Hematopoietic multipotent progenitor cell treated with erythropoietin and hydrocortisone succinate and interleukin-3 and kit ligand, for 8 days (in vitro differentiated cells): ENCODE results near the gene TRIM71.
"Not testable (repeated sequence)": the region's sequence is repeated elsewhere in the genome, so short reads cannot be mapped to it uniquely, and the experiment has no call there.

Experiments
- DNase-seq: peaks from one replicate; pipeline ENCODE4 v3.0.0-alpha.2; 2015

Gene TRIM71

GRCh38 chr3:32844322-32844654 is 26.5 kb downstream of the TRIM71 start:
- no peak for DNase-seq

GRCh38 chr3:32844914-32845313 is 27.1 kb downstream of the TRIM71 start:
- no peak for DNase-seq

GRCh38 chr3:32845546-32845945 is 27.7 kb downstream of the TRIM71 start:
- DNase-seq: not testable (repeated sequence)

GRCh38 chr3:32847045-32847444 is 29.2 kb downstream of the TRIM71 start:
- not testable (repeated sequence) for DNase-seq

GRCh38 chr3:32847528-32847927 is 29.7 kb downstream of the TRIM71 start:
- peak; percentile 42 for DNase-seq

GRCh38 chr3:32848215-32848614 is 30.4 kb downstream of the TRIM71 start:
- peak; percentile 92 for DNase-seq

- no peak for DNase-seq
Observed at GRCh38 chr3:32849046-32849445, 31.2 kb downstream of the TRIM71 start.

GRCh38 chr3:32850226-32850625 is 32.4 kb downstream of the TRIM71 start:
- no peak for DNase-seq

- DNase-seq: no peak
Observed at GRCh38 chr3:32850636-32851035, 32.8 kb downstream of the TRIM71 start.

GRCh38 chr3:32852146-32852545 is 34.3 kb downstream of the TRIM71 start:
- no peak for DNase-seq

- no peak for DNase-seq
Observed at GRCh38 chr3:32855350-32855953, 37.7 kb downstream of the TRIM71 start.

GRCh38 chr3:32856355-32856889 is 38.6 kb downstream of the TRIM71 start:
- no peak for DNase-seq

GRCh38 chr3:32856901-32857507 is 39.2 kb downstream of the TRIM71 start:
- no peak for DNase-seq

GRCh38 chr3:32857921-32858320 is 40.1 kb downstream of the TRIM71 start:
- DNase-seq: no peak

- DNase-seq: no peak
Observed at GRCh38 chr3:32859604-32860237, 41.9 kb downstream of the TRIM71 start.

GRCh38 chr3:32860499-32860898 is 42.7 kb downstream of the TRIM71 start:
- DNase-seq: no peak

GRCh38 chr3:32861681-32862080 is 43.9 kb downstream of the TRIM71 start:
- no peak for DNase-seq

GRCh38 chr3:32862247-32862935 is 44.6 kb downstream of the TRIM71 start:
- no peak for DNase-seq

GRCh38 chr3:32862936-32863487 is 45.2 kb downstream of the TRIM71 start:
- no peak for DNase-seq

GRCh38 chr3:32865383-32865782 is 47.6 kb downstream of the TRIM71 start:
- DNase-seq: no peak

GRCh38 chr3:32866533-32866932 is 48.7 kb downstream of the TRIM71 start:
- no peak for DNase-seq

GRCh38 chr3:32867954-32868353 is 50.2 kb downstream of the TRIM71 start:
- no peak for DNase-seq

GRCh38 chr3:32868719-32869512 is 51.1 kb downstream of the TRIM71 start:
- DNase-seq: no peak
